GM12864 (cell line): ENCODE data around the gene ITGB4.

Experiments used
- DNase-seq: peaks from one replicate; pipeline ENCODE4 v3.0.0-alpha.2; 2011; ENCODE audit warnings: low read depth
- H3K4me3 ChIP-seq: 2 replicates; pipeline ENCODE4 v1.5.1; 2011; ENCODE audit warnings: mild to moderate bottlenecking, low read depth, low read length, control low read depth
- TF ChIP-seq, protein P1 (sequence below): IDR thresholded peaks from 2 replicates; pipeline ENCODE4 v1.5.1; 2011; ENCODE audit warnings: low read depth, mild to moderate bottlenecking, moderate library complexity, low read length, control low read depth, inconsistent platforms; ENCODE audit errors: missing control alignments

The ITGB4 gene

GRCh38 chr17:75753514-75754377, 32.5 kb downstream of the ITGB4 start:
- peak overlapping the region; percentile 57 for H3K4me3 ChIP-seq
- DNase-seq: no peak
- TF ChIP-seq, protein P1, sequence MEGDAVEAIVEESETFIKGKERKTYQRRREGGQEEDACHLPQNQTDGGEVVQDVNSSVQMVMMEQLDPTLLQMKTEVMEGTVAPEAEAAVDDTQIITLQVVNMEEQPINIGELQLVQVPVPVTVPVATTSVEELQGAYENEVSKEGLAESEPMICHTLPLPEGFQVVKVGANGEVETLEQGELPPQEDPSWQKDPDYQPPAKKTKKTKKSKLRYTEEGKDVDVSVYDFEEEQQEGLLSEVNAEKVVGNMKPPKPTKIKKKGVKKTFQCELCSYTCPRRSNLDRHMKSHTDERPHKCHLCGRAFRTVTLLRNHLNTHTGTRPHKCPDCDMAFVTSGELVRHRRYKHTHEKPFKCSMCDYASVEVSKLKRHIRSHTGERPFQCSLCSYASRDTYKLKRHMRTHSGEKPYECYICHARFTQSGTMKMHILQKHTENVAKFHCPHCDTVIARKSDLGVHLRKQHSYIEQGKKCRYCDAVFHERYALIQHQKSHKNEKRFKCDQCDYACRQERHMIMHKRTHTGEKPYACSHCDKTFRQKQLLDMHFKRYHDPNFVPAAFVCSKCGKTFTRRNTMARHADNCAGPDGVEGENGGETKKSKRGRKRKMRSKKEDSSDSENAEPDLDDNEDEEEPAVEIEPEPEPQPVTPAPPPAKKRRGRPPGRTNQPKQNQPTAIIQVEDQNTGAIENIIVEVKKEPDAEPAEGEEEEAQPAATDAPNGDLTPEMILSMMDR: peak; percentile 67

DNA sequence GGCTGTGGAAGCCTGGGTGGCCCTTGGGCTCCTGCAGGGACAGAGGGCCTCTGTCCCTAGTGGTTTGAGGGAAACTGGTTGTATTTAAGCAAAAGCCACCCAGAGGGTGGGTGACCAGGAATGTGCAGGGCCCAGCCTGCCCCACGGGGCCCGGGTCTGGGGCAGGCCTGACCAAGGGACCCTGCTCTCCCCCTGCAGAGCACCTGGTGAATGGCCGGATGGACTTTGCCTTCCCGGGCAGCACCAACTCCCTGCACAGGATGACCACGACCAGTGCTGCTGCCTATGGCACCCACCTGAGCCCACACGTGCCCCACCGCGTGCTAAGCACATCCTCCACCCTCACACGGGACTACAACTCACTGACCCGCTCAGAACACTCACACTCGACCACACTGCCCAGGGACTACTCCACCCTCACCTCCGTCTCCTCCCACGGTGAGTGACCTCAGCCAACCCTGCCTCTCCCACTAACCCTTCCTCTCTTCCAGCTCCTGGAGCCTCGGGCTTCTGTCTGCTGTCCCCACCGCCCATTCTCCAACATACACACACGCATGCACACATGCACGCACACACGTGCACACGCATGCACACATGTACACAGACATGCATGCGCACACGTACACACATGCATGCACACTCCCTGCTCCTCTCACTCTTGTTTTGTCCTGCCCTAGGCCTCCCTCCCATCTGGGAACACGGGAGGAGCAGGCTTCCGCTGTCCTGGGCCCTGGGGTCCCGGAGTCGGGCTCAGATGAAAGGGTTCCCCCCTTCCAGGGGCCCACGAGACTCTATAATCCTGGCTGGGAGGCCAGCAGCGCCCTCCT, 33.3 kb downstream of the ITGB4 start:
- H3K4me3 ChIP-seq: no peak overlapping the region
- TF ChIP-seq, protein P1: no peak
- DNase-seq: no peak

DNA sequence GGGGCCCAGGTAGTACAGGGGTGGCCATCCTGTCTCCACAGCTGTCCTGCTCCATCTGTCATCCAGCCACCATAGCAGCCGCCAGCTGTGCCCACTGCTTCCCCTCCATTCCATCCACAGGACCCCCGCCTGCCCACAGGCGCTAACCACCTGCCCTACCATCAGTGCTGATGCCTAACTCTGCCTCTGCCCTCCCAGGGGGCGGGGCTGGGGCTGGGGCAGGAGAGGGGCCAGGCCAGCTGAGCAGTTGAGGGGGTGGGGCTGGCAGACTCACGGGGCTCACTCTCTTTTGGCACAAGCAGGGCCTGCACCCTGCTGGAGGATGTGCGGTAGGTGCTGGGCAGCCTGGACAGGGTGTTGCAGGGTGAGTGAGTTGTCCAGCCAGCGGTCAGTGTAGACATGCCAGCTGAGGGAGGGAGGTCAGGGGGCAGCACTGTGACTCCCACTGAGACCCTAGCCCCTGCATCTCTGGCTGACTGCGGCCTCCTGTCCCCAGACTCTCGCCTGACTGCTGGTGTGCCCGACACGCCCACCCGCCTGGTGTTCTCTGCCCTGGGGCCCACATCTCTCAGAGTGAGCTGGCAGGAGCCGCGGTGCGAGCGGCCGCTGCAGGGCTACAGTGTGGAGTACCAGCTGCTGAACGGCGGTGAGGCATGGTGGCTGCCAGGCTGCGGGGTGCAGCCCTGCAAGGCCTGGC, 34.1 kb downstream of the ITGB4 start:
- TF ChIP-seq, protein P1: no peak
- H3K4me3 ChIP-seq: no peak overlapping the region
- no peak for DNase-seq

DNA sequence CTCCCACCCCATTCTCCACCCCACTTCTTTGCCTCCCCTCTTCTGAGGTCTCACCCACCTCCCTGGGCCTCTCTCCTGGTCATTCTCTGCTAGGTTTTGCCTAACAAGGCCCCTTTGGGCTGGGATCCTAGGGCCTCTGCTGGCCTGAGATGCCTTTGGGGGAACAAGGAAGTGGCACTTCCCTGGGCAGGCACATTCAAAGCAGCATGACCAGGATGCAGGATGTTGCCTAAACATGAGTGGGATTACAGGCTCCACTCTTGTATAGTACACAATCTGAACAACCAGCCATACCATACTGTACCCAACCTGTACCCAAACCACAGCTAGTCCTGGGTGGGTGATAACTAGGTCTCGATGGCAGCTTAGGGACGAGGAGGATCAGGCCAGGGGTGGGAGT, 34.7 kb downstream of the ITGB4 start:
- TF ChIP-seq, protein P1: no peak
- DNase-seq: no peak

GRCh38 chr17:75756451-75757085, 35.3 kb downstream of the ITGB4 start:
- DNase-seq: no peak

More for the DNA sequence above, 34.7 kb downstream of the ITGB4 start:
- no peak overlapping the region for H3K4me3 ChIP-seq

More at GRCh38 chr17:75756451-75757085, 35.3 kb downstream of the ITGB4 start:
- no peak overlapping the region for H3K4me3 ChIP-seq
- TF ChIP-seq, protein P1: no peak
